ENCODE data around the gene NAGPA.
"Not testable (repeated sequence)": the region's sequence is repeated elsewhere in the genome, so short reads cannot be mapped to it uniquely, and the experiment has no call there.

The NAGPA gene

GRCh38 chr16:5045499-5046115 lies 11.9 kb upstream of the NAGPA start:
- no peak overlapping the region for H3K4me3 ChIP-seq (ENCODE audit: low read depth, low read length)
- no peak for DNase-seq (ENCODE audit: low read depth)
- no peak for TF ChIP-seq CTCF (IDR thresholded peaks at IDR 0.05; ENCODE audit: low read depth, low read length, missing control alignments)

- not testable (repeated sequence) for DNase-seq (ENCODE audit: low read depth); H3K4me3 ChIP-seq (ENCODE audit: low read depth, low read length)
Measured at GRCh38 chr16:5044581-5044980, 10.8 kb upstream of the NAGPA start.

GRCh38 chr16:5044011-5044540 lies 10.3 kb upstream of the NAGPA start:
- TF ChIP-seq CTCF (IDR thresholded peaks at IDR 0.05; ENCODE audit: low read depth, low read length, missing control alignments), result no peak
- no peak overlapping the region for H3K4me3 ChIP-seq (ENCODE audit: low read depth, low read length)
- DNase-seq (ENCODE audit: low read depth), result no peak

- no peak for TF ChIP-seq CTCF (IDR thresholded peaks at IDR 0.05; ENCODE audit: low read depth, low read length, missing control alignments)
- DNase-seq (ENCODE audit: low read depth), result no peak
- H3K4me3 ChIP-seq (ENCODE audit: low read depth, low read length), result no peak overlapping the region
Measured at GRCh38 chr16:5042574-5043171, 8.9 kb upstream of the NAGPA start.

GRCh38 chr16:5041600-5042133 lies 7.9 kb upstream of the NAGPA start:
- no peak overlapping the region for H3K4me3 ChIP-seq (ENCODE audit: low read depth, low read length)
- peak; percentile 77 for DNase-seq (ENCODE audit: low read depth)
- TF ChIP-seq CTCF (IDR thresholded peaks at IDR 0.05; ENCODE audit: low read depth, low read length, missing control alignments), result no peak

GRCh38 chr16:5040451-5040850 lies 6.7 kb upstream of the NAGPA start:
- no peak for TF ChIP-seq CTCF (IDR thresholded peaks at IDR 0.05; ENCODE audit: low read depth, low read length, missing control alignments)

GRCh38 chr16:5036228-5037156 lies 2.8 kb upstream of the NAGPA start:
- no peak for TF ChIP-seq CTCF (IDR thresholded peaks at IDR 0.05; ENCODE audit: low read depth, low read length, missing control alignments)
- no peak for DNase-seq (ENCODE audit: low read depth)
- H3K4me3 ChIP-seq (ENCODE audit: low read depth, low read length), result no peak overlapping the region

More at GRCh38 chr16:5040451-5040850, 6.7 kb upstream of the NAGPA start:
- no peak for DNase-seq (ENCODE audit: low read depth)
- H3K4me3 ChIP-seq (ENCODE audit: low read depth, low read length), result no peak overlapping the region
